ENCODE results near the gene FHAD1.
"Not testable (repeated sequence)": the region's sequence is repeated elsewhere in the genome, so short reads cannot be mapped to it uniquely, and the experiment has no call there.

Gene FHAD1

DNA sequence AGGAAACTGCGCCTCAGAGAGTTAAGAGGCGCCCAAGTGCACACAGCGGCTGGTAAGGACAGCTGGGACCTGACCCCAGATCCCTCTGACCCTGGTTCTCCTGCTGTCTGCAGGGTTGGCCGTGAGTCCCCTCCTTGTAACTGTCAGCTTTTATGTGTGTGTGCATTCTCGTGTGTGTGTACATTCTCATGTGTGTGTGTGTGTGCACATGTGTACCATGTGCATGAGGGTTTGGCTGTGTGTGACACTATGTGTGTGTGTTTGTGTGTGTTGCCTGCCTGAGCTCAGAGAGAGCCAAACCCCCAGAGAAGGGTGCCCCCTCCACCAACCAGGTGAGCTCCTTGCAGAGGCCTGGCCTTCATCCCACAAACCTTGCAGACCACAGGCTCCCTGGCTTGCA lies 136.8 kb downstream of the FHAD1 start:
- TF ChIP-seq, protein P1, sequence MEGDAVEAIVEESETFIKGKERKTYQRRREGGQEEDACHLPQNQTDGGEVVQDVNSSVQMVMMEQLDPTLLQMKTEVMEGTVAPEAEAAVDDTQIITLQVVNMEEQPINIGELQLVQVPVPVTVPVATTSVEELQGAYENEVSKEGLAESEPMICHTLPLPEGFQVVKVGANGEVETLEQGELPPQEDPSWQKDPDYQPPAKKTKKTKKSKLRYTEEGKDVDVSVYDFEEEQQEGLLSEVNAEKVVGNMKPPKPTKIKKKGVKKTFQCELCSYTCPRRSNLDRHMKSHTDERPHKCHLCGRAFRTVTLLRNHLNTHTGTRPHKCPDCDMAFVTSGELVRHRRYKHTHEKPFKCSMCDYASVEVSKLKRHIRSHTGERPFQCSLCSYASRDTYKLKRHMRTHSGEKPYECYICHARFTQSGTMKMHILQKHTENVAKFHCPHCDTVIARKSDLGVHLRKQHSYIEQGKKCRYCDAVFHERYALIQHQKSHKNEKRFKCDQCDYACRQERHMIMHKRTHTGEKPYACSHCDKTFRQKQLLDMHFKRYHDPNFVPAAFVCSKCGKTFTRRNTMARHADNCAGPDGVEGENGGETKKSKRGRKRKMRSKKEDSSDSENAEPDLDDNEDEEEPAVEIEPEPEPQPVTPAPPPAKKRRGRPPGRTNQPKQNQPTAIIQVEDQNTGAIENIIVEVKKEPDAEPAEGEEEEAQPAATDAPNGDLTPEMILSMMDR (IDR thresholded peaks at IDR 0.05; ENCODE audit: poor library complexity, severe bottlenecking): no peak
- Histone ChIP-seq H3K27ac (ENCODE audit: poor library complexity, severe bottlenecking) (no peak overlapping the region), H3K4me1 (ENCODE audit: insufficient read depth, poor library complexity, severe bottlenecking) (no peaks in the 10 kb centered on the region), H3K36me3 (ENCODE audit: low read depth) (no peaks in the 10 kb centered on the region), H3K9me3 (ENCODE audit: severe bottlenecking) (no peaks in the 10 kb centered on the region), H3K27me3 (ENCODE audit: insufficient read depth, poor library complexity, severe bottlenecking) (no peaks in the 10 kb centered on the region), H3K4me3 (ENCODE audit: severe bottlenecking) (no peak overlapping the region)
- DNase-seq (ENCODE audit: low spot score): no peak
- no peak for ATAC-seq (ENCODE audit: low read depth)

DNA sequence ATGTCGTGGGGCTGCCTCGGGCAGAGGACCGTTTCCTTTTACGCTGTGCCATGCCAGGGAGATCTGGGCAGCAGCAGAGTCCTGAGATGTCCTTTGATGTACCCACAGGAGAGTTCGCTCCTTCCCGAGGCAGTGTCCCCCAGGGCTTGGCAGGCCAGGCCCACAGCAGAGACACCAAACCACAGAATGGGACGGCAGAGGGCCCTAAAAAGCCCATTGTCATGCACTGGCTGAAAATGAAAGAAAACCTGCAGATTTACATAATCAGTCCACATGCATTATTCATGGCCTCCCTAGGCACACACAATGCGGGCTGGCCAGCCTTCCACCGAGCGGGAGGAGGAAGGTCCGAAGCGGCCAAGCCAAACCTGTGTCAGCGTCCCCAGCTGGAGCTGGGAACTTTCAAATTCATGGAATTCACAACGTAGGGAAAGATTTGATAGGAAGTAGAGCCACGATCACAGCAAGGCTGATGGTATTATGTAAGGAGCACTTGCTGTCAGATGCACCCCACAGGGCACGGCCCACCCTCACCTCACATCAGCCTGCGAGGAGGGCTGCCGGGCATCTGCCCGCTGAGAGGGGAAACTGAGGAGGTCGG lies 137.4 kb downstream of the FHAD1 start:
- no peak overlapping the region for H3K27ac ChIP-seq (ENCODE audit: poor library complexity, severe bottlenecking)
- H3K4me1 ChIP-seq (ENCODE audit: insufficient read depth, poor library complexity, severe bottlenecking): no peaks in the 10 kb centered on the region
- ATAC-seq (ENCODE audit: low read depth) (0 out of 3 replicates have a peak, but pooled peaks have one; percentile 38), DNase-seq (ENCODE audit: low spot score) (no peak)
- no peak overlapping the region for H3K4me3 ChIP-seq (ENCODE audit: severe bottlenecking)
- H3K36me3 ChIP-seq (ENCODE audit: low read depth): no peaks in the 10 kb centered on the region
- no peaks in the 10 kb centered on the region for H3K9me3 ChIP-seq (ENCODE audit: severe bottlenecking)
- no peaks in the 10 kb centered on the region for H3K27me3 ChIP-seq (ENCODE audit: insufficient read depth, poor library complexity, severe bottlenecking)
- TF ChIP-seq, protein P1 (IDR thresholded peaks at IDR 0.05; ENCODE audit: poor library complexity, severe bottlenecking): no peak

DNA sequence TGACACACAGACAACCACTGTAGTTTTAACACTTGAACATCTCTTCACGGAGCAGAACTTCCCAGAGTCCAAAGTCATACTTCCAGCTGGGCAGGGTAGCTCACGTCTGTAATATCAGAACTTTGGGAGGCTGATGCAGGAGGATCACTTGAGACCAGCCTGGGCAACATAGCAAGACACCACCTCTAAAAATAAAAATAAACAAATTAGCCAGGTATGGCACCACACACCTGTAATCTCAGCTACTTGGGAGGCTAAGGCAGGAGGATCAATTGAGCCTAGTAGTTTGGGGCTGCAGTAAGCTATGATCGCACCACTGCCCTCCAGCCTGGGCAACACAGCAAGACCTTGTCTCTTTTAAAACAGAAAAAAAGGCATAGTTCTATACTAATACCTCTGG lies 138.4 kb downstream of the FHAD1 start:
- TF ChIP-seq, protein P1 (IDR thresholded peaks at IDR 0.05; ENCODE audit: poor library complexity, severe bottlenecking): no peak
- no peaks in the 10 kb centered on the region for H3K9me3 ChIP-seq (ENCODE audit: severe bottlenecking)
- ATAC-seq (ENCODE audit: low read depth) (no peak), DNase-seq (ENCODE audit: low spot score) (no peak)
- H3K27me3 ChIP-seq (ENCODE audit: insufficient read depth, poor library complexity, severe bottlenecking): no peaks in the 10 kb centered on the region
- no peaks in the 10 kb centered on the region for H3K4me1 ChIP-seq (ENCODE audit: insufficient read depth, poor library complexity, severe bottlenecking)
- no peak overlapping the region for H3K4me3 ChIP-seq (ENCODE audit: severe bottlenecking)
- H3K36me3 ChIP-seq (ENCODE audit: low read depth): no peaks in the 10 kb centered on the region
- no peak overlapping the region for H3K27ac ChIP-seq (ENCODE audit: poor library complexity, severe bottlenecking)

DNA sequence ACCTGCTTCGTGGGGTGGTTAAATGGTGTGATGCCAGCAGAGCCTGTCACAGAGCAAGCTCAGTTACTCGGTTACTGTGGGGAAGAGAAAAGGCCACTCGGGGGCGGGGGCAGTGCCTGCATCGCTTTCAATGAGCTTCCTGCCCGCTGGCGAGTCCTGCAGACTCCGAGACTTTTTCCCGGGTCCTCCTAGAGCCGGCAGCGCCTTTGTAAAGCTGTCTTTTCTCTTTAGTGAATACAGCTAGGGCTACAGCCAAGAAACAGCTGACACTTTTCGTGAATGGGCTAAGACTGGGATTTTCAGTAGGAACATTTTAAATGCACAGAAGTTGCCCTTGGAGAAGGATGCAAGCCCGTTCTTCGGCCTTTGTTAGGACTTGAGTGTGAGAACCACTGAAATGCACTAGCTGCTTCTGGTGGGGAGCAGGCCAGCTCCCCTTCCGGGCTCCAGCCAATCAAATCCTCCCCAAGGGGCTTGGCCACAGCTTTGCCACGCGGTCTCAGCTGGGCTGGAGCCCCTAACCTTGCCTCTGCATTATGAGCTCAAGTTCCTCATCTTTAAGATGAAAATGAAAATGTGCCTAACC lies 139.2 kb downstream of the FHAD1 start:
- TF ChIP-seq, protein P1 (IDR thresholded peaks at IDR 0.05; ENCODE audit: poor library complexity, severe bottlenecking): no peak
- Histone ChIP-seq H3K27me3 (ENCODE audit: insufficient read depth, poor library complexity, severe bottlenecking) (no peaks in the 10 kb centered on the region), H3K27ac (ENCODE audit: poor library complexity, severe bottlenecking) (no peak overlapping the region), H3K9me3 (ENCODE audit: severe bottlenecking) (no peaks in the 10 kb centered on the region), H3K4me1 (ENCODE audit: insufficient read depth, poor library complexity, severe bottlenecking) (no peaks in the 10 kb centered on the region), H3K4me3 (ENCODE audit: severe bottlenecking) (no peak overlapping the region), H3K36me3 (ENCODE audit: low read depth) (no peaks in the 10 kb centered on the region)
- no peak for DNase-seq (ENCODE audit: low spot score)
- no peak for ATAC-seq (ENCODE audit: low read depth)

DNA sequence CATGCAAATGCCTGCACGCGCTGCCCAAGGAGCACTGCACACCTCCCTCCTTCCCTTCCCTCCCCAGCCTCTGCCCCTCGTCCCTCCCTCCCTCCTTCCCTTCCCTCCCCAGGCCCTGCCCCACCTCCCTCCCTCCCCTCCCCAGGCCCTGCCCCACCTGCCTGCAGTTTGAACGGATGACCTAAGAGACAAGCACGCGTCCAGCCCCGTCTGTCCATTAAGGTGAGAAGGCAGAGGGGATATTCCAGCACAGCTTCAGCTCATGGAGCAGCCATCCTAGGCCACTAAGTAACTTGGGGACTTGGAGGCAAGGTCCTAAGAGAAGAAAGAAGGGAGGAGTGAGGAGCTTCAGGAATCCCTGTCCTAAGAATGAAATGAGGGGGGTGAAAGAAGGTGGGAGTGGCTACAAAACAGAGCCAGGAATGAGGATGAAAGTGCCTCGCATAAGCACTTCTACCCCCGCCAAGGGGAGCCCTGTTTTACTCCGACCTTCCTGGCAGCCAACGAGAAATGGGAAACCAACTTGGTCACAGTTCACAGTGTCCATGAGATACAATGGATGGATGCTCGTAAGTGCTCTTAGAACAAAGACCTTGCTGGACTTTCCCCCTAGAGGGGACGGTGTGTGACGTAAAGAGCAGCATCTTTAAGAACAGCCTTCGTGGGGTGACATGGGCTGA lies 141.3 kb downstream of the FHAD1 start:
- Histone ChIP-seq H3K27ac (ENCODE audit: poor library complexity, severe bottlenecking) (no peak overlapping the region), H3K27me3 (ENCODE audit: insufficient read depth, poor library complexity, severe bottlenecking) (no peaks in the 10 kb centered on the region), H3K36me3 (ENCODE audit: low read depth) (no peaks in the 10 kb centered on the region), H3K4me3 (ENCODE audit: severe bottlenecking) (no peak overlapping the region), H3K9me3 (ENCODE audit: severe bottlenecking) (no peaks in the 10 kb centered on the region), H3K4me1 (ENCODE audit: insufficient read depth, poor library complexity, severe bottlenecking) (no peaks in the 10 kb centered on the region)
- ATAC-seq (ENCODE audit: low read depth): no peak
- TF ChIP-seq, protein P1 (IDR thresholded peaks at IDR 0.05; ENCODE audit: poor library complexity, severe bottlenecking): no peak
- DNase-seq (ENCODE audit: low spot score): no peak

DNA sequence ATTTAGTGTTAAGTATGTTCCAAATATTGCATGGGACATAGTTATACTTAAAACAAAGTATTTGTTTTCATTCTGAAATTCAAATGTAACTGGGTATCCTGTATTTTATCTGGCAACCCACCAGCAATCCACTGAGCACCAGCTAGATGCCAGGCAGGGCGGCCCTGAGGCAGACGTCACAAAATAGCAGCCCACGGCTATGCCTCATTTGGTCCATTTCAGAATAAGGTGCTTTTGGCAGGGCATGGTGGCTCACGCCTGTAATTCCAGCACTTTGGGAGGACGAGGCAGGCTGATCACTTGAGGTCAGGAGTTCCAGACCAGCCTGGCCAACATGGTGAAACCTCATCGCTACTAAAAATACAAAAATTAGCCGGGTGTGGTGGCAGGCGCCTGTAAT lies 142.8 kb downstream of the FHAD1 start:
- not testable (repeated sequence) for ATAC-seq (ENCODE audit: low read depth); H3K36me3 ChIP-seq (ENCODE audit: low read depth); DNase-seq (ENCODE audit: low spot score); H3K4me1 ChIP-seq (ENCODE audit: insufficient read depth, poor library complexity, severe bottlenecking); H3K4me3 ChIP-seq (ENCODE audit: severe bottlenecking); H3K9me3 ChIP-seq (ENCODE audit: severe bottlenecking); H3K27me3 ChIP-seq (ENCODE audit: insufficient read depth, poor library complexity, severe bottlenecking); H3K27ac ChIP-seq (ENCODE audit: poor library complexity, severe bottlenecking)
